Globus pallidus (tissue), 1 donor: ENCODE measurements around the gene TRIM60.
A peak's percentile ranks its signal among the peaks of the same experiment; 100 is the strongest.
"Not testable (repeated sequence)": the region's sequence is repeated elsewhere in the genome, so short reads cannot be mapped to it uniquely, and the experiment has no call there.

Experiments
- DNase-seq: peaks from one replicate; pipeline ENCODE4 v3.0.0-alpha.2; 2015; ENCODE audit warnings: low spot score

The TRIM60 gene

DNA sequence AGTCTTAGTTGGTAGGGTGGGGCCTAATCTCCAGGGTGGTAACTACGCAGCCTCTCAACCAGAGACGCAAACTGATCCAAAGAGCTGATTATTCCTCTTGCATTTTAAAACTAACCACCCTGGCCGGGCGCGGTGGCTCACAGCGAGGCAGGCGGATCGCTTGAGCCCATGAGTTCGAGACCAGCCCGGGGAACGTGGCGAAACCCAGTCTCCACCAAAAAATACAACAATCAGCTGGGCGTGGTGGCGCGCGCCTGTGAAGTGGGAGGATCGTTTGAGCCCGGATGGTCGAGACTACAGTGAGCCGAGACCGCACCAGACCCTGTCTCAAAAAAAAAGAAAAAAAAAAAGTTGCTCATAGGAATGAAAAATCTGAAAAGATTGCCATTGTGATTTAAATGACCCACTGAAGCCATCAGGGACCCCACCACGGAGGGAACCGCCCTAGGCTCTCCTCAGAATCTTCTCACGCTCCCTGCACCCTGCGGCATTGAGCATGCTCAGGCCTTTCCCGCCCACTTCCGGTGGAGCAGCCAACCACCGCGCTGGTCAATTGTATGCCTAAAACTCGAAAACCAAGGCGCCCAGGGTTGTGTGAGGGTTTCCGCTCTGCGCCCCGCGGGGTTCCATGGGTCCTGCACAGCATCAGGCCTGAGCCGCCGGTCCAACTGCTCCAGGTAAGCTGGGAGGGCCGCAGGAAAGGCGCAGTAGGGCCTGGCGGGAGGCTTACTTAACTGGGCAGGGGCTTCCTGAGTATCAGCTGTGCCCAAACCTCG, at the start of gene TRIM60:
TSS of gene TRIM60 (plus strand) at position 564 of the 776 bp plus-strand sequence. CDS start 8,074 bp downstream, outside the sequence.
- DNase-seq, result no peak

- no peak for DNase-seq
Observed at GRCh38 chr4:164989471-164989870, 42.3 kb upstream of the TRIM60 start.

DNA sequence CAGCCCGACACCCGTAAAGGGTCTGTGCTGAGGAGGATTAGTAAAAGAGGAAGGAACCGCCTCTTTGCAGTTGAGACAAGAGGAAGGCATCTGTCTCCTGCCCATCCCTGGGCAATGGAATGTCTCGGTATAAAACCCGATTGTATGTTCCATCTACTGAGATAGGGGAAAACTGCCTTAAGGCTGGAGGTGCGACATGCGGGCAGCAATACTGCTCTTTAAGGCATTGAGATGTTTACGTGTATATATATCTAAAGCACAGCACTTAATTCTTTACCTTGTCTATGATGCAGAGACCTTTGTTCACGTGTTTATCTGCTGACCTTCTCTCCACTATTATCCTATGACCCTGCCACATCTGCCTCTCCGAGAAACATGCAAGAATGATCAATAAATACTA, 41.0 kb upstream of the TRIM60 start:
- not testable (repeated sequence) for DNase-seq

GRCh38 chr4:164996123-164996522, 35.7 kb upstream of the TRIM60 start:
- DNase-seq, result not testable (repeated sequence)

GRCh38 chr4:164997324-164997723, 34.5 kb upstream of the TRIM60 start:
- DNase-seq, result peak; percentile 47

DNA sequence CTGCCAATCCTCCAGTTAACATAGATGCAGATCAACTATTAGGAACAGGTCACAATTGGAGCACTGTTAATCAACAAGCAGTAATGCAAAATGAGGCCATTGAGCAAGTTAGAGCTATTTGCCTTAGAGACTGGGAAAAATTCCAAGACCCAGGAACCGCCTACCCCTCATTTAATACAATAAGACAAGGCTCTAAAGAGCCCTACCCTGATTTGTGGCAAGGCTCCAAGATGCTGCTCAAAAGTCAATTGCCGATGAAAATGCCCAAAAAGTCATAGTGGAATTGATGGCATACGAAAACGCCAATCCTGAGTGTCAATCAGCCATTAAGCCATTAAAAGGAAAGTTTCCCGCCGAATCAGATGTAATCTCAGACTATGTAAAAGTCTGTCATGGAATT, 33.9 kb upstream of the TRIM60 start:
- peak; percentile 80 for DNase-seq

- peak; percentile 77 for DNase-seq
Observed at GRCh38 chr4:164998526-164999080, 33.2 kb upstream of the TRIM60 start.

DNA sequence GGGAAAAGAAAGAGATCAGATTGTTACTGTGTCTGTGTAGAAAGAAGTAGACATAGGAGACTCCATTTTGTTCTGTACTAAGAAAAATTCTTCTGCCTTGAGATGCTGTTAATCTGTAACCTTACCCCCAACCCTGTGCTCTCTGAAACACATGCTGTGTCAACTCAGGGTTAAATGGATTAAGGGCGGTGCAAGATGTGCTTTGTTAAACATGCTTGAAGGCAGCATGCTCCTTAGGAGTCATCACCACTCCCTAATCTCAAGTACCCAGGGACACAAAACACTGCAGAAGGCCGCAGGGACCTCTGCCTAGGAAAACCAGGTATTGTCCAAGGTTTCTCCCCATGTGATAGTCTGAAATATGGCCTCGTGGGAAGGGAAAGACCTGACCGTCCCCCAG, 29.8 kb upstream of the TRIM60 start:
- DNase-seq, result not testable (repeated sequence)

GRCh38 chr4:165005352-165005925, 26.4 kb upstream of the TRIM60 start:
- no peak for DNase-seq

- DNase-seq, result no peak
Observed at GRCh38 chr4:165006456-165006855, 25.3 kb upstream of the TRIM60 start.

DNA sequence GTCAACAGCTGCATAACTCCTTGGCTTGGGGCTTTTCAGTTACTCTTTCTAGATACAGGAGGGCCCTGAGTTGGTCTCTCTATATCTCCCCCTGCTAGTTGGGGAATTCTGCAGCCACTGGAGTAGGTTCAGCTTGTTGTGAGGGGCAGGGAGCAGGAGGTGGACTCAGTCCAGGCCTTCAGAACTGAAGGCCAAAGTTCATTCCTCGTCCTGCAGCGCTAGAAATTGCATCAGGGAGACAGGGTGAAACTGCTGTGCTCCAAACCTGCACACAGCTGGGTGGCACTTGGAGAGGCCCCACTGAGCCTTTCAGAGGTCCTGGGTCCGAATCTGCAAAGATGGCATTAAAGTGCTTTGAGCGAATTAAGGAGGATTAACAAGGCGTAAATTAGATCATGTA, 24.9 kb upstream of the TRIM60 start:
- no peak for DNase-seq

DNA sequence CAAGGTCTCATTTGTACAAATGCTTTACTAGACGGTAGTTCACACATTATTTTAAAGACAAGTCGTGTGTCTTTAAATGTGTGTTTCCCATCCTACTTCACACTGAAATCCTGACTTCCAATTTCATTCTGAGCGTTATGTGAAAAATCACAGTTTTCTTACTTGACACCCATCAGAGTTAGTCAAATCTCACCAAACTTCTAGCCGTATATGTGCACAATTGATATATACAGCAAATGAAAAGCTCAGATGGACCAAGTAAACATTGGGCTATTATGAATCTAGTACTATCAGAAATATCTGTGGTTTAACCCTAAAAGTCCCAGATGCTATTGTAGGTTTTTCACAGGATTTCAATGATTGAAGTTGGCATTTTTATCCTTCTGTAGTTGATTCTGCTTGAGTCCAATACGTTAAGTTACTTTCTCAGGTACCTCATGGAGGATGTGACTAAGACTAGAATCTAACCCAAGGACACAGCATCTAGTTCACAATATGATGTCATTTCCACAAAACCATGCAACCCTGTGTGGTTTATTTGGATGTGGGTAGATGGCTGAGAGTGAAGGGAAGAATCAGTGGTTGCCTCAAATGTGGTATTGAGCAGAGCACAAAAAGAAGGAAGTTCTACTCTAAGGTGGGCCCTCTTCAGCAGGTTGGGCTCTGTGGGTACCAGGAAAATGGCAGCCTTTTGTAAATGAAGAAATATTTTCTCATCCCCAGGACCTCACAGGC, 22.1 kb upstream of the TRIM60 start:
- no peak for DNase-seq

DNA sequence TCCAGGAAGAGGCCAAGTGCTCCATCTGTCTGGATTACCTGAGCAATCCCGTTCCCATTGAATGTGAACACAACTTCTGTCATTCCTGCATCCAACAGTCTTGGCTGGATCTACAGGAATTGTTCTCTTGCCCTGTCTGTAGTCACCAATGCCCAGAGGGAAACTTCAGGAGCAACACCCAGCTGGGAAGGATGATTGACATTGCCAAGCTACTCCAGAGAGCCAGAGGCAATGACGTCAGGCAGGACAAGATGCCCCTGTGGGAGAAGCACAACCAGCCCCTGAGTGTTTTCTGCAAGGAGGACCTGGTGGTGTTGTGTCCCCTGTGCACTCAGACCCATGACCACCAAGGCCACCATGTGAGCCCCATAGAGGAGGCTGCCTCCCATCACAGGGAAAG, 21.3 kb upstream of the TRIM60 start:
- DNase-seq, result no peak

GRCh38 chr4:165010991-165011390, 20.8 kb upstream of the TRIM60 start:
- no peak for DNase-seq

- DNase-seq, result no peak
Observed at GRCh38 chr4:165011403-165011802, 20.4 kb upstream of the TRIM60 start.

GRCh38 chr4:165013691-165014090, 18.1 kb upstream of the TRIM60 start:
- DNase-seq, result no peak

GRCh38 chr4:165016971-165017370, 14.8 kb upstream of the TRIM60 start:
- no peak for DNase-seq

GRCh38 chr4:165019995-165020394, 11.8 kb upstream of the TRIM60 start:
- not testable (repeated sequence) for DNase-seq

DNA sequence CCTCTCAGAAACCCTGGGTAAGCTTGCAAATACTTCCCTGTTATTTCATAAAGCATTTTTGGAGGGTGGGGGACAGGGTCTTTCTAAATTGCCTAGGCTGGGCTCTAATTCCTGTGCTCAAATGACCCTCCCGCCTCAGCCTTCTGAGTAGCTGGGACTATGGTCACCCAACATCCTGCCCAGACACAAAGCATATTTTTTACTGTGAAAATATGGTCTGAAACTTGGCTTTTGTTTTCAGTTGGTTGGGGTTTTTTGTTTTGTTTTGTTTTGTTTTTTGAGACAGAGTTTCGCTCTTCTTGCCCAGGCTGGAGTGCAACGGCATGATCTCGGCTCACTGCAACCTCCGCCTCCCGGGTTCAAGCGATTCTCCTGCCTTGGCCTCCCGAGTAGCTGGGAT, 6.0 kb upstream of the TRIM60 start:
- DNase-seq, result not testable (repeated sequence)

DNA sequence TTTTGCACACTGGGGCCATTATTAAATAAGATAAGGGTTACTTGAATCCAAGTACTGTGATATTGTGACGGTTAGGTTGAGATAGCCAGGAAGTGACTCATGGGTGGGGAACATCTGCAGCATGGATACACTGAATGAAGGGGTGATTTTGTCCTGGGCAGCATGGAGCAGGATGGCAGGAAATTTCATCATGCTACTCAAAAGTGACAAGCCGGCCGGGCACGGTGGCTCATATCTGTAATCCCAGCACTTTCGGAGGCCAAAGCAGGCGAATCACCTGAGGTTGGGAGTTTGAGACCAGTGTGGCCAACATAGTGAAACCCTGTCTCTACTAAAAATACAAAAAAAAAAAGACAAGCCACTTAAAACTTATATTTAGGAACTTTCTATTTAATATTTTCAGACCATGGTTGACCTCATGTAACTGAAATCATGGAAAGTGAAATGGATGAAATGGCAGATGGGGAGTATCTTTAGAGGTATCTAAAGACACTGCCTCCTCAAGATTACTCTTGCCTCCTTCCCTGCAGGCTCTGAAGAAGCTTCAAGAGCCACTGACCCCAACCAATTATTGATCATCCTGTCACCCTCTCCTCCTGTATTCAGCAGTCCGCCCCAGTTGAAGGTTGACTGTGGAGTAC, 3.9 kb upstream of the TRIM60 start:
- DNase-seq, result peak; percentile 27

DNA sequence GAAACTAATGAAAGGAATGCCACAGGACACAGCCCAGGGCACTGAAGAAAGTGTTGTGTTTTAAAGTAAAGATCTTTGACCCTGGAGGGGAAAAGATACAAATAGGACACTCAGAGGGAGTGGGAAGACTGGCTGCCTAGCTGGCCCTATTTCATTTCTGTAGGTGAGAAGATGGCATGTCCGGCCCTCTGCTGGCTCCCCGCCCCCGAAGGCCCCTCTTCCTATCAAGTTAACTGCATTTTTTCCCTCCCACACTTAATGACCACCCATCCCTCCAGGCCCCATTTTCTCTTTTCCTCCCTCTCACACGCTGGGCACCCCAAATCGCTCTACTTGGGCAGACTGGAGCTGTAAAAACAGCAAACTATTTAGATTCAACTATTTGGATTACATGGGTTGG, 16.4 kb downstream of the TRIM60 start:
- no peak for DNase-seq

GRCh38 chr4:165052627-165053026, 20.8 kb downstream of the TRIM60 start:
- DNase-seq, result no peak
